Measurements from ENCODE around the gene ANKDD1A. TPM values are rescaled to one million over a fixed set of nuclear protein-coding genes. Genes with fewer than 3 reads are reported as not detected.

The ANKDD1A gene
- total and polyA plus RNA-seq, 5 donors from 2014 or later: 0.35 to 12.4 (median 1.3) TPM

GRCh38 chr15:64954395-64954794, 42.7 kb downstream of the ANKDD1A start:
- Mint-ChIP-seq H3K36me3 (peaks cover 17% of the 10 kb centered on the region), H3K9me3 (no peaks in the 10 kb centered on the region), H3K4me1 (peaks cover 0 to 21% (median 7%) of the 10 kb centered on the region in 4 donors), H3K27me3 (no peaks in the 10 kb centered on the region), H3K27ac (peak overlapping the region; percentile 28 to 86 (median 73)), H3K4me3 (no peak overlapping the region)
- Histone ChIP-seq H3K9me3 (ENCODE audit: control insufficient read depth in 2 of 2, low read length in 2 of 2) (no peaks in the 10 kb centered on the region), H3K4me3 (ENCODE audit: low read depth, low read length) (no peak overlapping the region), H3K27me3 (ENCODE audit: control insufficient read depth, insufficient read depth, low read length) (no peaks in the 10 kb centered on the region), H3K4me1 (ENCODE audit: control insufficient read depth, insufficient read depth, low read length, poor library complexity, severe bottlenecking) (no peaks in the 10 kb centered on the region), H3K27ac (ENCODE audit: insufficient read depth, low read length, poor library complexity, severe bottlenecking) (no peak overlapping the region), H3K36me3 (ENCODE audit: control insufficient read depth, insufficient read depth, low read length) (peaks cover 27% of the 10 kb centered on the region)
- ATAC-seq (ENCODE audit: low read depth in 2 of 2) (no peak), DNase-seq (no peak)

GRCh38 chr15:64959128-64959527, 47.4 kb downstream of the ANKDD1A start:
- Mint-ChIP-seq H3K9me3 (no peaks in the 10 kb centered on the region), H3K4me1 (peaks cover 0 to 3% (median under 1%) of the 10 kb centered on the region in 4 donors), H3K27me3 (no peaks in the 10 kb centered on the region), H3K36me3 (peaks cover 47% of the 10 kb centered on the region), H3K4me3 (no peak overlapping the region), H3K27ac (no peak overlapping the region)
- Histone ChIP-seq H3K4me3 (ENCODE audit: low read depth, low read length) (no peak overlapping the region), H3K36me3 (ENCODE audit: control insufficient read depth, insufficient read depth, low read length) (peaks cover 71% of the 10 kb centered on the region), H3K9me3 (ENCODE audit: control insufficient read depth in 2 of 2, low read length in 2 of 2) (no peaks in the 10 kb centered on the region), H3K4me1 (ENCODE audit: control insufficient read depth, insufficient read depth, low read length, poor library complexity, severe bottlenecking) (no peaks in the 10 kb centered on the region), H3K27me3 (ENCODE audit: control insufficient read depth, insufficient read depth, low read length) (no peaks in the 10 kb centered on the region), H3K27ac (ENCODE audit: insufficient read depth, low read length, poor library complexity, severe bottlenecking) (no peak overlapping the region)
- DNase-seq: no peak
- no peak for ATAC-seq (ENCODE audit: low read depth in 2 of 2)

- H3K27ac ChIP-seq (ENCODE audit: insufficient read depth, low read length, poor library complexity, severe bottlenecking): no peak overlapping the region
- no peak overlapping the region for H3K4me3 ChIP-seq (ENCODE audit: low read depth, low read length)
- Mint-ChIP-seq H3K27me3 (no peaks in the 10 kb centered on the region), H3K27ac (no peak overlapping the region), H3K9me3 (no peaks in the 10 kb centered on the region), H3K4me1 (peaks cover 0 to 2% (median 0%) of the 10 kb centered on the region in 4 donors), H3K4me3 (peak overlapping the region in 1 of 4 donors; percentile 47), H3K36me3 (peaks cover 55% of the 10 kb centered on the region)
- no peaks in the 10 kb centered on the region for H3K27me3 ChIP-seq (ENCODE audit: control insufficient read depth, insufficient read depth, low read length)
- H3K36me3 ChIP-seq (ENCODE audit: control insufficient read depth, insufficient read depth, low read length): peaks cover 78% of the 10 kb centered on the region
- no peaks in the 10 kb centered on the region for H3K4me1 ChIP-seq (ENCODE audit: control insufficient read depth, insufficient read depth, low read length, poor library complexity, severe bottlenecking)
- ATAC-seq (ENCODE audit: low read depth in 2 of 2) (no peak), DNase-seq (no peak)
- H3K9me3 ChIP-seq (ENCODE audit: control insufficient read depth in 2 of 2, low read length in 2 of 2): no peaks in the 10 kb centered on the region
These were observed 48.5 kb downstream of the ANKDD1A start for GRCh38 chr15:64960153-64960552.

- H3K27me3 Mint-ChIP-seq: no peaks in the 10 kb centered on the region
- peaks cover 0 to 2% (median 0%) of the 10 kb centered on the region in 4 donors for H3K4me1 Mint-ChIP-seq
- Histone ChIP-seq H3K9me3 (ENCODE audit: control insufficient read depth in 2 of 2, low read length in 2 of 2) (no peaks in the 10 kb centered on the region), H3K4me1 (ENCODE audit: control insufficient read depth, insufficient read depth, low read length, poor library complexity, severe bottlenecking) (no peaks in the 10 kb centered on the region), H3K36me3 (ENCODE audit: control insufficient read depth, insufficient read depth, low read length) (peaks cover 74% of the 10 kb centered on the region), H3K27ac (ENCODE audit: insufficient read depth, low read length, poor library complexity, severe bottlenecking) (no peak overlapping the region), H3K27me3 (ENCODE audit: control insufficient read depth, insufficient read depth, low read length) (no peaks in the 10 kb centered on the region), H3K4me3 (ENCODE audit: low read depth, low read length) (no peak overlapping the region)
- H3K27ac Mint-ChIP-seq: peak overlapping the region in 1 of 3 donors; percentile 8
- ATAC-seq (ENCODE audit: low read depth in 2 of 2) (no peak), DNase-seq (no peak)
- no peak overlapping the region for H3K4me3 Mint-ChIP-seq
- peaks cover 54% of the 10 kb centered on the region for H3K36me3 Mint-ChIP-seq
- H3K9me3 Mint-ChIP-seq: no peaks in the 10 kb centered on the region
These were observed 49.3 kb downstream of the ANKDD1A start for GRCh38 chr15:64961013-64961412.

GRCh38 chr15:64969401-64969800, 57.7 kb downstream of the ANKDD1A start:
- Mint-ChIP-seq H3K27me3 (no peaks in the 10 kb centered on the region), H3K4me3 (no peak overlapping the region), H3K9me3 (no peaks in the 10 kb centered on the region), H3K36me3 (peaks cover 31% of the 10 kb centered on the region), H3K27ac (peak overlapping the region in 1 of 3 donors; percentile 13), H3K4me1 (no peaks in the 10 kb centered on the region)
- H3K9me3 ChIP-seq (ENCODE audit: control insufficient read depth in 2 of 2, low read length in 2 of 2): no peaks in the 10 kb centered on the region
- no peak overlapping the region for H3K27ac ChIP-seq (ENCODE audit: insufficient read depth, low read length, poor library complexity, severe bottlenecking)
- DNase-seq (no peak), ATAC-seq (ENCODE audit: low read depth in 2 of 2) (no peak)
- no peaks in the 10 kb centered on the region for H3K4me1 ChIP-seq (ENCODE audit: control insufficient read depth, insufficient read depth, low read length, poor library complexity, severe bottlenecking)
- no peaks in the 10 kb centered on the region for H3K27me3 ChIP-seq (ENCODE audit: control insufficient read depth, insufficient read depth, low read length)
- no peak overlapping the region for H3K4me3 ChIP-seq (ENCODE audit: low read depth, low read length)
- H3K36me3 ChIP-seq (ENCODE audit: control insufficient read depth, insufficient read depth, low read length): peaks cover 73% of the 10 kb centered on the region

- H3K9me3 ChIP-seq (ENCODE audit: control insufficient read depth in 2 of 2, low read length in 2 of 2): no peaks in the 10 kb centered on the region
- peaks cover 27% of the 10 kb centered on the region for H3K36me3 Mint-ChIP-seq
- ATAC-seq (ENCODE audit: low read depth in 2 of 2) (no peak), DNase-seq (no peak)
- no peaks in the 10 kb centered on the region for H3K27me3 ChIP-seq (ENCODE audit: control insufficient read depth, insufficient read depth, low read length)
- H3K9me3 Mint-ChIP-seq: no peaks in the 10 kb centered on the region
- H3K27me3 Mint-ChIP-seq: no peaks in the 10 kb centered on the region
- H3K36me3 ChIP-seq (ENCODE audit: control insufficient read depth, insufficient read depth, low read length): peaks cover 71% of the 10 kb centered on the region
- H3K4me1 Mint-ChIP-seq: no peaks in the 10 kb centered on the region
- H3K4me1 ChIP-seq (ENCODE audit: control insufficient read depth, insufficient read depth, low read length, poor library complexity, severe bottlenecking): no peaks in the 10 kb centered on the region
- H3K4me3 Mint-ChIP-seq: no peak overlapping the region
- H3K27ac Mint-ChIP-seq: no peak overlapping the region
- H3K27ac ChIP-seq (ENCODE audit: insufficient read depth, low read length, poor library complexity, severe bottlenecking): no peak overlapping the region
- no peak overlapping the region for H3K4me3 ChIP-seq (ENCODE audit: low read depth, low read length)
These were observed 59.0 kb downstream of the ANKDD1A start for GRCh38 chr15:64970698-64971097.

GRCh38 chr15:64975390-64975789, 63.7 kb downstream of the ANKDD1A start:
- no peaks in the 10 kb centered on the region for H3K9me3 Mint-ChIP-seq

GRCh38 chr15:64979252-64979710, 67.6 kb downstream of the ANKDD1A start:
- no peak for DNase-seq
- H3K9me3 Mint-ChIP-seq: no peaks in the 10 kb centered on the region
- no peak overlapping the region for H3K4me3 Mint-ChIP-seq
- Histone ChIP-seq H3K9me3 (ENCODE audit: control insufficient read depth in 2 of 2, low read length in 2 of 2) (no peaks in the 10 kb centered on the region), H3K27me3 (ENCODE audit: control insufficient read depth, insufficient read depth, low read length) (no peaks in the 10 kb centered on the region), H3K4me1 (ENCODE audit: control insufficient read depth, insufficient read depth, low read length, poor library complexity, severe bottlenecking) (peaks cover 5% of the 10 kb centered on the region), H3K36me3 (ENCODE audit: control insufficient read depth, insufficient read depth, low read length) (peaks cover 39% of the 10 kb centered on the region), H3K4me3 (ENCODE audit: low read depth, low read length) (no peak overlapping the region), H3K27ac (ENCODE audit: insufficient read depth, low read length, poor library complexity, severe bottlenecking) (no peak overlapping the region)
- H3K4me1 Mint-ChIP-seq: peaks cover 0 to 19% (median 5%) of the 10 kb centered on the region in 4 donors
- peak overlapping the region in 1 of 3 donors; percentile 29 for H3K27ac Mint-ChIP-seq
- H3K27me3 Mint-ChIP-seq: no peaks in the 10 kb centered on the region
- no peak for ATAC-seq (ENCODE audit: low read depth in 2 of 2)
- H3K36me3 Mint-ChIP-seq: peaks cover 35% of the 10 kb centered on the region

More at GRCh38 chr15:64975390-64975789, 63.7 kb downstream of the ANKDD1A start:
- DNase-seq (no peak), ATAC-seq (ENCODE audit: low read depth in 2 of 2) (no peak)
- Mint-ChIP-seq H3K4me1 (peaks cover 0 to 4% (median under 1%) of the 10 kb centered on the region in 4 donors), H3K27me3 (no peaks in the 10 kb centered on the region), H3K27ac (peak overlapping the region in 1 of 3 donors; percentile 47), H3K36me3 (peaks cover 29% of the 10 kb centered on the region), H3K4me3 (no peak overlapping the region)
- H3K27ac ChIP-seq (ENCODE audit: insufficient read depth, low read length, poor library complexity, severe bottlenecking): no peak overlapping the region
- peaks cover 64% of the 10 kb centered on the region for H3K36me3 ChIP-seq (ENCODE audit: control insufficient read depth, insufficient read depth, low read length)
- H3K9me3 ChIP-seq (ENCODE audit: control insufficient read depth in 2 of 2, low read length in 2 of 2): no peaks in the 10 kb centered on the region
- no peak overlapping the region for H3K4me3 ChIP-seq (ENCODE audit: low read depth, low read length)
- H3K27me3 ChIP-seq (ENCODE audit: control insufficient read depth, insufficient read depth, low read length): no peaks in the 10 kb centered on the region
- no peaks in the 10 kb centered on the region for H3K4me1 ChIP-seq (ENCODE audit: control insufficient read depth, insufficient read depth, low read length, poor library complexity, severe bottlenecking)
